Measurements from ENCODE around the gene DNM1.

- TF ChIP-seq POLR2A (IDR thresholded peaks at IDR 0.05) (no peak), CTCF (IDR thresholded peaks at IDR 0.05) (no peak), POLR2AphosphoS5 (IDR thresholded peaks at IDR 0.05) (no peak), EP300 (IDR thresholded peaks at IDR 0.05) (no peak)
Measured at GRCh38 chr9:128298535-128299482, 95.6 kb downstream of the DNM1 start.
